GM06990 (cell line): ENCODE results near the gene TRPM3.

Experiments
- DNase-seq: peaks from one replicate; pipeline ENCODE4 v3.0.0-alpha.2; 2011; ENCODE audit not compliant: insufficient read length; ENCODE audit errors: extremely low read depth
- H3K27me3 ChIP-seq: replicated peaks from 2 replicates; pipeline ENCODE4 v1.6.0; 2011; ENCODE audit warnings: low read length; ENCODE audit not compliant: control insufficient read depth, insufficient read depth
- H3K36me3 ChIP-seq: 2 replicates; pipeline ENCODE4 v1.5.1; 2011; ENCODE audit warnings: low read length; ENCODE audit not compliant: control insufficient read depth, insufficient read depth
- H3K4me3 ChIP-seq: replicated peaks from 2 replicates; pipeline ENCODE4 v1.5.1; 2011; ENCODE audit warnings: low read depth, mild to moderate bottlenecking, control low read depth, low read length
- CTCF ChIP-seq: IDR thresholded peaks from 2 replicates; pipeline ENCODE4 v1.5.1; 2011; ENCODE audit warnings: low read length, control low read depth, mild to moderate bottlenecking, inconsistent platforms; ENCODE audit not compliant: insufficient read depth, poor library complexity, severe bottlenecking

TRPM3 gene

GRCh38 chr9:70789086-70789485, 332.3 kb downstream of the TRPM3 start:
- no peak for TF ChIP-seq CTCF
- Histone ChIP-seq H3K27me3 (no peaks in the 10 kb centered on the region), H3K36me3 (no peaks in the 10 kb centered on the region), H3K4me3 (no peak overlapping the region)
- DNase-seq: no peak

- no peak for DNase-seq
These were observed 337.0 kb downstream of the TRPM3 start for GRCh38 chr9:70784456-70784855.

GRCh38 chr9:70778568-70778967, 342.9 kb downstream of the TRPM3 start:
- Histone ChIP-seq H3K4me3 (no peak overlapping the region), H3K36me3 (no peaks in the 10 kb centered on the region), H3K27me3 (no peaks in the 10 kb centered on the region)
- TF ChIP-seq CTCF: no peak
- no peak for DNase-seq

More at GRCh38 chr9:70784456-70784855, 337.0 kb downstream of the TRPM3 start:
- Histone ChIP-seq H3K4me3 (no peak overlapping the region), H3K27me3 (no peaks in the 10 kb centered on the region), H3K36me3 (no peaks in the 10 kb centered on the region)
- no peak for TF ChIP-seq CTCF

GRCh38 chr9:70773579-70773978, 347.8 kb downstream of the TRPM3 start:
- Histone ChIP-seq H3K4me3 (no peak overlapping the region), H3K27me3 (no peaks in the 10 kb centered on the region; the same call in 1 of the 2 replicates), H3K36me3 (no peaks in the 10 kb centered on the region)
- TF ChIP-seq CTCF: no peak
- no peak for DNase-seq

- DNase-seq: no peak
- H3K27me3 ChIP-seq: no peaks in the 10 kb centered on the region; the same call in 1 of the 2 replicates
- TF ChIP-seq CTCF: no peak
- no peaks in the 10 kb centered on the region for H3K36me3 ChIP-seq
- no peak overlapping the region for H3K4me3 ChIP-seq
These were observed 348.8 kb downstream of the TRPM3 start for GRCh38 chr9:70772601-70773000.

GRCh38 chr9:70765946-70766345, 355.5 kb downstream of the TRPM3 start:
- no peak for TF ChIP-seq CTCF
- DNase-seq: no peak
- H3K4me3 ChIP-seq: no peak overlapping the region
- H3K36me3 ChIP-seq: no peaks in the 10 kb centered on the region
- no peaks in the 10 kb centered on the region for H3K27me3 ChIP-seq
